Measurements from ENCODE around the gene CDC25A.
"Not testable (repeated sequence)": the region's sequence is repeated elsewhere in the genome, so short reads cannot be mapped to it uniquely, and the experiment has no call there.

The CDC25A gene

DNA sequence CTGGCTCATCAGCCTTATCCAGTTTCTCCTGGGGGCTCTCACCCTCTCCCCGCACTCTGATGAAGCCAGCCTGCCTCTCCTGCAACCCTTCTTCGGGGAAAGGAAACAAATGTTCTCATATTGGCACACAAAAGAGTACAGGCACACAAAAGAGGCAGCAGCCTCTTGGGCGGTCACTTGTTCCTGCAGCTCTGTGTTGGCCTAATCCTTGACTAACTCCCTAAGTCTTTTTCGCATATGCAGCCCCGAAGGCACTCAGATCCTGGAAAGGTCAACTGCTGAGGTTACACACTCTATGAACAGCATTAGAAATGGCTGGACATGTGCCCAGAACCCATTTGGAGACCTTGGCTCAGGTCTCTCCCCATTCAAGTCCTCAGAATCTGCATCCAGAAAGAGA lies 27.7 kb upstream of the CDC25A start:
- DNase-seq (ENCODE audit: low read depth), result no peak
- no peak overlapping the region for H3K4me3 ChIP-seq (ENCODE audit: low read depth, low read length)
- in situ Hi-C loops (cut with HindIII; ENCODE audit: low sequenced_read_pairs), result no loop called here
- TF ChIP-seq, protein P1, sequence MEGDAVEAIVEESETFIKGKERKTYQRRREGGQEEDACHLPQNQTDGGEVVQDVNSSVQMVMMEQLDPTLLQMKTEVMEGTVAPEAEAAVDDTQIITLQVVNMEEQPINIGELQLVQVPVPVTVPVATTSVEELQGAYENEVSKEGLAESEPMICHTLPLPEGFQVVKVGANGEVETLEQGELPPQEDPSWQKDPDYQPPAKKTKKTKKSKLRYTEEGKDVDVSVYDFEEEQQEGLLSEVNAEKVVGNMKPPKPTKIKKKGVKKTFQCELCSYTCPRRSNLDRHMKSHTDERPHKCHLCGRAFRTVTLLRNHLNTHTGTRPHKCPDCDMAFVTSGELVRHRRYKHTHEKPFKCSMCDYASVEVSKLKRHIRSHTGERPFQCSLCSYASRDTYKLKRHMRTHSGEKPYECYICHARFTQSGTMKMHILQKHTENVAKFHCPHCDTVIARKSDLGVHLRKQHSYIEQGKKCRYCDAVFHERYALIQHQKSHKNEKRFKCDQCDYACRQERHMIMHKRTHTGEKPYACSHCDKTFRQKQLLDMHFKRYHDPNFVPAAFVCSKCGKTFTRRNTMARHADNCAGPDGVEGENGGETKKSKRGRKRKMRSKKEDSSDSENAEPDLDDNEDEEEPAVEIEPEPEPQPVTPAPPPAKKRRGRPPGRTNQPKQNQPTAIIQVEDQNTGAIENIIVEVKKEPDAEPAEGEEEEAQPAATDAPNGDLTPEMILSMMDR (IDR thresholded peaks at IDR 0.05; ENCODE audit: low read depth, low read length, missing control alignments), result no peak

DNA sequence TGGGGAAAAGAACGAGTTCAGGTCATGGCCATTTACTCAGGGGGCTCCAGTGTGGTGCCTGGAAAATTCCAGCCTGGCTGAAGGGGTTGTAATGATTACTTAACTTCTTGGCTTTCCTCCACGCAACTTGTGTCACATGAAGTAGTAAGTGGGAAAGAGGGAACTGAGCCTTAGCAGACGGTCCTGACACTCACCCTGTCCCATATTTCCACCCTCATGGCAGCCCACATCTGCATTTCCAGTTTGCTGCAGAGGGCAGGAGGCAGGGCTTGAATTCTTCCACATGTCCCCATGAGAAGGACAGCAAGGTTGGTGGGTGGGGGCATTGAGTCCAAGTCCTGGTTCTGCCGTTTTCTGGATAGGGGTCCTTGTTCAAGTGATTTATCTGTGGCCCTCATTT lies 27.2 kb upstream of the CDC25A start:
- no peak for DNase-seq (ENCODE audit: low read depth)
- in situ Hi-C loops (cut with HindIII; ENCODE audit: low sequenced_read_pairs), result no loop called here
- no peak overlapping the region for H3K4me3 ChIP-seq (ENCODE audit: low read depth, low read length)
- TF ChIP-seq, protein P1 (IDR thresholded peaks at IDR 0.05; ENCODE audit: low read depth, low read length, missing control alignments), result no peak

DNA sequence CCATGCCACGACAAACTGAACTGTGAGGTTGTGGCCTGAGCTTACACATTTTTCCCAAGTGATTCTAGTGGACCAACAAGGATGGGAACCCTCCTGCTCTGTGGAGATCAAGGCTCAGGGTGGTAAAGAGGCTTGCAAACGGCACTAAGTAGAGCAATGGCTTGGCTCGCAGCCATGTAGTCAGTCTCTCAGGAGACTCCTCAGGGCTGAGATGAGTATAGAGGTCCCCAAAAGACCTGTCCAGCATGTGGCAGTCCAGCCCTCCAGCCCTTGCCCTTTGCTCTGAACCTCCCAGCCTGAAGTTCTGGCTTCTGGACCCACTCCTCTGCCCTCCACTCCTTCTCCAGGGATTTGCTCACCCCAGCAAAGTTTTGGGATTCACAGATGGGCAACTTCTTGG lies 26.8 kb upstream of the CDC25A start:
- TF ChIP-seq, protein P1 (IDR thresholded peaks at IDR 0.05; ENCODE audit: low read depth, low read length, missing control alignments), result no peak
- no peak overlapping the region for H3K4me3 ChIP-seq (ENCODE audit: low read depth, low read length)
- no peak for DNase-seq (ENCODE audit: low read depth)
- in situ Hi-C loops (cut with HindIII; ENCODE audit: low sequenced_read_pairs), result no loop called here

DNA sequence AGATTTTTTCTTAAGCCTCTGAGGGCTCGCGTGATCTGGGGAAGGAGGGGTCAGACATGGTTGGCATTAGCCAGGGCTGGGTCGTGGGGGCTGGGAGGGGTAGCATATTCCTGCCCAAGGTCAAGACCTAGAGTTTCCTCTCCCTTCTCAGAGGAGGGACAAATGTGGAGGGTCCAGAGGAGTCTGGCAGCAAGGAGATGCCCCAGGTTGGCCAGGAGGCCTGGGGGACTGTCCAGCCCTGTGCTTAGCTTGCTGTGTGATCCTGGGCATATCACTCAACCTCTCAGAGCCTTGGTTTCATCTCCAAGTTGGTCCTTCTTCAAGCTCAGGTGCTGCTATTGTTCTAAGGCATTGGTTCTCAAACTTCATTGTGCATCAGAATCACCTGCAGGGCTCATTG lies 26.0 kb upstream of the CDC25A start:
- TF ChIP-seq, protein P1 (IDR thresholded peaks at IDR 0.05; ENCODE audit: low read depth, low read length, missing control alignments), result no peak
- DNase-seq (ENCODE audit: low read depth), result no peak
- H3K4me3 ChIP-seq (ENCODE audit: low read depth, low read length), result no peak overlapping the region
- in situ Hi-C loops (cut with HindIII; ENCODE audit: low sequenced_read_pairs), result no loop called here

DNA sequence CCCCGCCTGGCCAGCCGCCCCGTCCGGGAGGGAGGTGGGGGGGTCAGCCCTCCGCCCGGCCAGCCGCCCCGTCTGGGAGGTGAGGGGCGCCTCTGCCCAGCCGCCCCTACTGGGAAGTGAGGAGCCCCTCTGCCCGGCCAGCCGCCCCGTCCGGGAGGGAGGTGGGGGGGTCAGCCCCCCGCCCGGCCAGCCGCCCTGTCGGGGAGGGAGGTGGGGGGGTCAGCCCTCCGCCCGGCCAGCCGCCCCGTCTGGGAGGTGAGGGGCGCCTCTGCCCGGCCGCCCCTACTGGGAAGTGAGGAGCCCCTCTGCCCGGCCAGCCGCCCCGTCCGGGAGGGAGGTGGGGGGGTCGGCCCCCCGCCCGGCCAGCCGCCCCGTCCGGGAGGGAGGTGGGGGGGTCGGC lies 23.6 kb upstream of the CDC25A start:
- DNase-seq (ENCODE audit: low read depth); in situ Hi-C loops (cut with HindIII; ENCODE audit: low sequenced_read_pairs); H3K4me3 ChIP-seq (ENCODE audit: low read depth, low read length): not testable (repeated sequence)

DNA sequence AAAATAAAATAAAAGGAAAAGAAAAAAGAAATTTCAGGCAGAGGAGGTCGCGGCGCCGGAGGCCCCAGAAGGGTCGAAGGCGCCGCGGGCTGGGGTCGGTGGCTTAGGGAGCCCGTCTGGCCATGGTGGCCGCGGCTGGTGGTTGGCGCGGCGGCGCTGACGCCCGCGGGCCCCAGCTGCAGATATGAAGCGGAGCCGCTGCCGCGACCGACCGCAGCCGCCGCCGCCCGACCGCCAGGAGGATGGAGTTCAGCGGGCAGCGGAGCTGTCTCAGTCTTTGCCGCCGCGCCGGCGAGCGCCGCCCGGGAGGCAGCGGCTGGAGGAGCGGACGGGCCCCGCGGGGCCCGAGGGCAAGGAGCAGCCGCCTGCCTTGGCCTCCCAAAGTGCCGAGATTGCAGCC lies 22.3 kb upstream of the CDC25A start:
- DNase-seq (ENCODE audit: low read depth); H3K4me3 ChIP-seq (ENCODE audit: low read depth, low read length); in situ Hi-C loops (cut with HindIII; ENCODE audit: low sequenced_read_pairs): not testable (repeated sequence)

DNA sequence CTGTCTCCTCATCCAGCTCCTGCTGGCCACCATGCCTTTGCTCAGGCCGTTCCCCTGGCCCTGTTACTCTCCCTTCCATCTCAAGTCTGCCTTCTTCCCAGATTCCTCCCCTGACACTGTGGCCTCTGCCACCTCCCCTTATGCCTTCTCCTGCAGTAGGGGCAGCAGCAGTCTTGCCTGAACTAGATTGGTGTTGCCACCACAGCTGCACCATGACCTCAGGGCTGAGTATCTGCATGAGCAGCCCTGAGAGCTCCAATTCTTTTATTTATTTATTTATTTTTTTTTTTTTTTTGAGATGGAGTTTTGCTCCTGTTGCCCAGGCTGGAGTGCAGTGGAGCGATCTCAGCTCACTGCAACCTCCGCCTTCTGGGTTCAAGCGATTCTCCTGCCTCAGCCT lies 21.2 kb upstream of the CDC25A start:
- DNase-seq (ENCODE audit: low read depth), result no peak
- in situ Hi-C loops (cut with HindIII; ENCODE audit: low sequenced_read_pairs), result no loop called here
- TF ChIP-seq, protein P1 (IDR thresholded peaks at IDR 0.05; ENCODE audit: low read depth, low read length, missing control alignments), result no peak
- H3K4me3 ChIP-seq (ENCODE audit: low read depth, low read length), result no peak overlapping the region

DNA sequence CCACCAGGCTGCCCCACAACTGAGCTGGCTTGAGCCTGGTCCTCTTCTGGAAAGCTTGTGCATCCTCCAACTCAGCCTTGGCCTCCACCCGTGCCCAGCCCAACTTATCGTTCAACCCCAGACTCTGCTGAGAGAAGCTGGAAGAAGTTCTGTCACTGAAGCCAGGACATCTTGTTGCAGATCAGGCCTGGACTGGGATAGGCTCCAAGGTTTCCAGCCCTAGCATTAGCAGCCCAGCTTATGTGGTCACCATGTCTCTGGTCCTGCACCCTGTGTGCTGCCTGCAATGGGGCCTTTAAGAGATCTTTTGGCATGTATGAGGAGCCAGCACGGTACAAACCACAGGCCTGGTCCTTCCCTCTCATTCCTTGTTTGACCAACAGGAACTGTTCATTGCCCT lies 19.9 kb upstream of the CDC25A start:
- DNase-seq (ENCODE audit: low read depth), result no peak
- no peak overlapping the region for H3K4me3 ChIP-seq (ENCODE audit: low read depth, low read length)
- in situ Hi-C loops (cut with HindIII; ENCODE audit: low sequenced_read_pairs), result no loop called here
- TF ChIP-seq, protein P1 (IDR thresholded peaks at IDR 0.05; ENCODE audit: low read depth, low read length, missing control alignments), result no peak
